ENCODE data around the gene RESP18.

DNA sequence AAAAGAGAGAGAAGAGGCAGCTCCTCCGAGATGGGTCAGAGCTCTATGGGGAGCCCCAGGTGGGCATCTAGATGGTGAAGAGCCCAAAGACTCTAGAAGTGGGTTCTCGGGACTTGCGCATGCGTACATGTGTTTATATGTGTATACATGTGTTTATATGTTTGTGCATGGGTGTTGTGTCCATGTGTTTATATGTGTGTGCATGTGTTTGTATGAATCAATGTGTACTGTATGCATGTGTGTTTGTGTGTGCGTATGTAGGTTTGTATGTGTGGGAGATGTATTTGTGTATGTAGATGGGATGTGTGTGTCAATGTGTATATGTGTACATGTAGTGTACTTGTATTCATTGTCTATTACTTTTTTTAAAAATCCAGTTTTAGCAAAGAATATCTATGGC is 29.5 kb upstream of the RESP18 start:
- TF ChIP-seq, protein P1, sequence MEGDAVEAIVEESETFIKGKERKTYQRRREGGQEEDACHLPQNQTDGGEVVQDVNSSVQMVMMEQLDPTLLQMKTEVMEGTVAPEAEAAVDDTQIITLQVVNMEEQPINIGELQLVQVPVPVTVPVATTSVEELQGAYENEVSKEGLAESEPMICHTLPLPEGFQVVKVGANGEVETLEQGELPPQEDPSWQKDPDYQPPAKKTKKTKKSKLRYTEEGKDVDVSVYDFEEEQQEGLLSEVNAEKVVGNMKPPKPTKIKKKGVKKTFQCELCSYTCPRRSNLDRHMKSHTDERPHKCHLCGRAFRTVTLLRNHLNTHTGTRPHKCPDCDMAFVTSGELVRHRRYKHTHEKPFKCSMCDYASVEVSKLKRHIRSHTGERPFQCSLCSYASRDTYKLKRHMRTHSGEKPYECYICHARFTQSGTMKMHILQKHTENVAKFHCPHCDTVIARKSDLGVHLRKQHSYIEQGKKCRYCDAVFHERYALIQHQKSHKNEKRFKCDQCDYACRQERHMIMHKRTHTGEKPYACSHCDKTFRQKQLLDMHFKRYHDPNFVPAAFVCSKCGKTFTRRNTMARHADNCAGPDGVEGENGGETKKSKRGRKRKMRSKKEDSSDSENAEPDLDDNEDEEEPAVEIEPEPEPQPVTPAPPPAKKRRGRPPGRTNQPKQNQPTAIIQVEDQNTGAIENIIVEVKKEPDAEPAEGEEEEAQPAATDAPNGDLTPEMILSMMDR (IDR thresholded peaks at IDR 0.05): no peak
- no peak for TF ChIP-seq POLR2A (IDR thresholded peaks at IDR 0.05)
- TF ChIP-seq POLR2AphosphoS5 (IDR thresholded peaks at IDR 0.05): no peak
